Urinary bladder (tissue), 4 donors: Measurements from ENCODE around the gene KRT80. TPM values are rescaled to one million over a fixed set of nuclear protein-coding genes. Genes with fewer than 3 reads are reported as not detected.
A peak's percentile ranks its signal among the peaks of the same experiment; 100 is the strongest.

ENCODE experiments used
- DNase-seq: peaks from one replicate; pipeline ENCODE4 v3.0.0-alpha.2; 2015; ENCODE audit errors: extremely low spot score
- H3K27ac ChIP-seq: one replicate; pipeline ENCODE4 v1.5.1; 2013; ENCODE audit warnings: low read depth, mild to moderate bottlenecking, moderate library complexity
- H3K36me3 ChIP-seq: one replicate; pipeline ENCODE4 v1.6.1; 2013; ENCODE audit warnings: mild to moderate bottlenecking, moderate library complexity; ENCODE audit not compliant: insufficient read depth
- H3K4me1 ChIP-seq: one replicate; pipeline ENCODE4 v1.6.1; 2013; ENCODE audit warnings: mild to moderate bottlenecking, moderate library complexity; ENCODE audit not compliant: insufficient read depth
- H3K4me3 ChIP-seq: one replicate; pipeline ENCODE4 v1.5.1; 2013; ENCODE audit warnings: low read depth, low read length
- whole genome bisulfite sequencing: extraction: QIAGEN DNeasy Blood & Tissue Kit; methylation state at CpG from one replicate; pipeline ENCODE4 v1.1.7; 2013; 5-methylcytosine and 5-hydroxymethylcytosine counted together
- polyA plus RNA-seq: library from polyadenylated mRNA; stranded (reverse); fragments of 200-250 nt; gene quantifications from one replicate; pipeline ENCODE4 v1.2.3, GENCODE V29; 2013
- total RNA-seq: library from RNA; depleted of rRNA; stranded (reverse); fragments of >200 nt; gene quantifications from one replicate; pipeline ENCODE4 v1.2.3, GENCODE V29; 2014
- donor health status: healthy with polysubstance abuse.
- donor health status: healthy.

Gene KRT80
- total and polyA plus RNA-seq, 2 donors = 1.7 to 3.0 TPM

DNA sequence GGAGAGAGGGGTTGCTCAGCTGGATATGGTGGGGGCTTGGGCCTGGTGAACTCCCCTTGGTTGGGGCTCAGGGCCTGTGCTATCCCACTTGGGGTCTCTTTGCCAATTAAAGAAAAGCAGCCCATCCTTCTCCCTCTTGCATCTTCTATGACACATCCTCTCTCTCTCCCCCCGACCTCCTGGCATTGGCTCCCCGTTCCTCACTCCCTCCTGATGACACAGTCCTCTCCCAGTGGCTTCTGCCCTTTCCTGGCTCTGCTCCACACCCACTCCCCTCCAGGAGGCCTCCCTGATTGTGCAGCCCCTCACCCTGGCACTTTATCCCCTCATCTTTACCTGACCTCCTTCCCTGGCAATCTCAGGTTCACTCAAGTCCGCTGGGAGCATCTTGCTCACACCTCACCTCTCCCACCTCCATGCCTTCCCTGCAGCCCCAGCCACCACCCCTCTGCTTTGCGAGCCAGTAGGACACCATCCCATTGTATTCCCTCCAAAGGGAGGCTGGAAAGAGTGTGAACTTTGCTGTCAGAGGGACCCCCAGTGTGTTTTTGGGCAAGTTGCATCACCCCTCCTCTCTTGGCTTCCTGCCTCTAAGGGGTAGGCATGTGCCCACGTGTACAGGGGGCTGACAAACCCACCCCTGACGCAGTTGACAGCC, 10.7 kb downstream of the KRT80 start:
- Histone ChIP-seq H3K4me1 (no peaks in the 10 kb centered on the region), H3K27ac (no peak overlapping the region), H3K36me3 (no peaks in the 10 kb centered on the region), H3K4me3 (no peak overlapping the region)
- WGBS = 72% methylated on average over 6 of the region's 6 CpGs
- no peak for DNase-seq

DNA sequence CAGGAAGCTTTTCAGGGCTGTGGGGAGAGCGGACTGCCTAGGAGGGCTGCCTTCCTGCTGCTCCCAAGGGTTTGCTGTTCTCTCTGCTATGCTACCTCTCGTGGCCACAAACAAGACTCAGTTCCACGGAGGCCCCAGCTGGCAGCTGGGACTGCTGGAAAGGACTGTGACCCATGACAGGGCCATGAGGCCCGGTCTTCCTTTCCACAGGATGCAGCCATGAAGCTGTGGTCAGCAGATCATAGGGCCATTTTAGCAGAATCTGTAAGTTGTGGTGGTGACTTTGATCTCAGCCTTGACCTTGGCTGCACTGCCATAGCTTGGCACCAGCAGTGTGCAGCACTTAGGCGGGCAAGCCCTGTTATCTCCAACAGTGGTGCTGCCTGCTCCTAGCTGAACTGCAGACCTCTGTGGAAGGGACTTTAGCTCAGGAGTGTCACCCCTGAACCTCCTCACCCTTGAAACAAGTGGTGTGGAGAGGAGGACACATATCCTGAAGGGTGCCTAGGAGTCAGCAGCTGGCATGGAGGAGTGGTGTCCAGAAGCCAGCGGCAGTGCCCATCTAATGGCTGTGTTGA, 12.3 kb downstream of the KRT80 start:
- Histone ChIP-seq H3K27ac (no peak overlapping the region), H3K4me1 (no peaks in the 10 kb centered on the region), H3K36me3 (no peaks in the 10 kb centered on the region), H3K4me3 (no peak overlapping the region)
- DNase-seq = no peak
- WGBS = 93% methylated on average over 6 of the region's 6 CpGs

DNA sequence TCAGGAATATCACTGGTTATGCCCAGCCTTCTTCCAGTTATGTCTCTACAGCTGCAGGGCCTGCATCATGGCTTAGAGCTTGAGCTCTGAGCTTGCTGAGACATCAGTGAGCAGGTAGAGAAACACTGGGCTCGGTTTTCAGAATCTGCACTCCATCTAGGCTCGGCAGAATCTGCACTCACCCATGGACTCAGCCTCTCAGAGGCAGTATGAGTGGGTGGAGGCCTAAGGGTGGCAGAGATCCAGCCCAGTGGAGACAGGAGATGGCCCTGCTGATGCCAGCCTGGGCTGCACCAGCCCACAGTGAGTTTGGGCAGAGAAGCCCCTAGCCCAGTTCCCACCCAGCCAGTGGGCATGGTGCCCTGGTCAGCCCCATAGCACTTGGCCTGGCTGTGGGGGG, 12.8 kb downstream of the KRT80 start:
- DNase-seq = no peak
- H3K4me1 ChIP-seq = no peaks in the 10 kb centered on the region
- 73% methylated on average over 2 of the region's 2 CpGs for WGBS
- no peak overlapping the region for H3K27ac ChIP-seq
- H3K4me3 ChIP-seq = no peak overlapping the region
- no peaks in the 10 kb centered on the region for H3K36me3 ChIP-seq

DNA sequence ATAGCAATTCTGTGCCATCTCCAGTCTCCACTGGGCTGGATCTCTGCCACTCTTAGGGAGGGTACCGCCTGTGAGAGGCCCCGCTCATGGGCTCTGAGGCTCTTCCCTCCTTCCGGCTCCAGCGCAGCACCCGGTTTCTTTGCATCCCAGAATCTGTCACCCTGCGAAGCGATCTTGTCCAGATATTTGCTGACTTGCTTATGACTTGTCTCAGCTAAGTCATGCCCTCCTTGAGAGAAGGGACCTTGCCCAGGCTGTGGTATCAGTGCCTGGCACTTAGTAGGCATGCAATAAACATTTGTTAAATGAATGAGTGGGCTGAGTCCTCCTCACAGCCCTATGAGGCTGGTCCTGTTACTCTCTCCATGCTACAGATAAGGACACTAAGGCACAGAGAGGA, 13.4 kb downstream of the KRT80 start:
- no peak overlapping the region for H3K4me3 ChIP-seq
- no peak for DNase-seq
- no peaks in the 10 kb centered on the region for H3K36me3 ChIP-seq
- 78% methylated on average over 7 of the region's 7 CpGs for WGBS
- no peak overlapping the region for H3K27ac ChIP-seq
- H3K4me1 ChIP-seq = no peaks in the 10 kb centered on the region

DNA sequence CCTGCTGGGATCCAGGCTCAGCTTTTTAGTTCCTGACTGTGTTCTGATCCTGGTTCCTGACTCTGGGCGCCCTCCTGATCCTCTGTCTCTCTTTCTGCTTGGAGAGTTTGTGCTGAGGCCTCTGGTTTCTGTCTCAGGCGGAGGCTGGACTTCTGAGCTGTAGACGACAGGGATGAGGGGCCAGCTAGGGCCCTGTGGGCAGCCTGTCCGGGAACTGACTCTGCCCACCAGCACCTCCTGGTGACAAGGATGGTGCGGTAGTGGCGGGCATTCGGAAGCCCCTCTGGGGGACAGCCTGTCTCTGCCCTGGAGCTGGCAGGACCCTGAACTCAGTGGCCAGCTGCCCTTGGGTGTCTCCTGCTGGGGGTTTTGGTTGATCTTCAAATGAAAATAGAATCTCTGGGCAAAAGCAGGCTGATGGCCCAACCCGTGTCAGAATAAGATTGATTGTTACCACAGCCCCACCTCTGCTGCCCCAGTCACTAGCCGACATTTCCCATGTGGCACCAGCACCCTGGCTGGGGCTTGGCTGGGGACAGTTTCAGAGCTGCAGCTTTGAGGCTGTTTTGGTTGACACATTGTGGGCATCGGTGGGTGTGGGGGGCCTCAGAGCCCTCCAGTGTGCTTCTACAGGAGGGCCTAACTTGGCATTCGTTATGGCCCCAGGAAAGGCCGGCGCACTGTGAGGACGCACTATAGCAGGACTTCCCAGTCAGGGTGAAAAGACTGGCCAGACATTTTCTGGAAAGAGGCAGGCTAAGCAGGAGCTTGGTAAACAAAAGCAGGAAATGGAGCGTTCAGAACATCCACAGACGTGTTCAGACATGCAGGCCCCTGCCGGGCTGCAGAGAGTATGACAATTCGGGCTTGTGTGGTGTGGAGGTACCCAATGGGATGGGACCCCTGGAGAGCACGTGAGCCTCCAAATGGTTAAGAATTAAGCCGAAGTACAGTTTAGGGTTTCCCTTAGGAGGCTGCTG, 16.2 kb downstream of the KRT80 start:
- no peak overlapping the region for H3K4me3 ChIP-seq
- no peak for DNase-seq
- no peaks in the 10 kb centered on the region for H3K4me1 ChIP-seq
- WGBS = 72% methylated on average over 20 of the region's 20 CpGs
- no peaks in the 10 kb centered on the region for H3K36me3 ChIP-seq
- peak overlapping the region; percentile 76 for H3K27ac ChIP-seq

DNA sequence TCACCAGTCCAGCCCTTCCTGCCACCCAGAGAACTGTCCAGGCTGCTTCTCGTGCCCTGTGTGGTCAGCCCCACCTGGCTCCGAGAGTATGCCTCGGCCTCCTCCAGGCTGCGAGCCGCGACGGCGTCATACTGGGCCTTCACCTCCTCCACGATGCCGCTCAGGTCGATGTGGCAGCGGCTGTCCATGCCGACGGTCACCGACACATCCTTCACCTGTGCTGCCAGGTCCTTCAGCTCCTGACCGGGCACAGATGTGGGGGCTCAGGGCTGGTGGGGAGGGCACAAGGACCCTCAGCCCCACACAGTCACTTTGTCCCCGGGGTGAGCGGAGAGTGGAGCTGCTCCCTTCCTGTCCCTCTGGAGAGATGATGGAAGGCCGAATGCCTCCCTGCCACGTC, 18.3 kb downstream of the KRT80 start:
- no peak overlapping the region for H3K4me3 ChIP-seq
- WGBS = 96% methylated on average over 20 of the region's 20 CpGs
- no peaks in the 10 kb centered on the region for H3K4me1 ChIP-seq
- H3K36me3 ChIP-seq = no peaks in the 10 kb centered on the region
- no peak overlapping the region for H3K27ac ChIP-seq
- DNase-seq = no peak

DNA sequence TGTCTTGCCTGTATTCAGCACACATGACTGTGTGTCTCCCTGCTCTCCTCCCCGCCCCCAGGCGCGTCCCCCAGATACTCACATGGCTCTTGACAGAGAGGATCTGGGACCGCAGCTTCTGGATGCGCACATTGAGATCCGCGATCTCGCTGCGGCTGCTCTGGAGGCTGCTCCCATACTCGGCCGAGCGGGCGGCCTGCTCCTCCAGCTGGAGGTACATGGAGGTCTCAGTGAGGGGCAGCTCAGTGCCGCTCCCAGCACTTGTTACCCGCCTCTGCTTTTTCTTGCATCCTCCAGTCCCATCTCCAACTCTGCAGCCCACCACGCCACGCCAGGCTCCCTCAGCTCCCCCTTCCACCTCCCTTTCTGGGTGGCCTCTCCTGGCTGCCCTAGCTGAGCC, 18.9 kb downstream of the KRT80 start:
- Histone ChIP-seq H3K36me3 (no peaks in the 10 kb centered on the region), H3K4me1 (no peaks in the 10 kb centered on the region), H3K27ac (no peak overlapping the region), H3K4me3 (no peak overlapping the region)
- 96% methylated on average over 17 of the region's 17 CpGs for WGBS
- DNase-seq = no peak

DNA sequence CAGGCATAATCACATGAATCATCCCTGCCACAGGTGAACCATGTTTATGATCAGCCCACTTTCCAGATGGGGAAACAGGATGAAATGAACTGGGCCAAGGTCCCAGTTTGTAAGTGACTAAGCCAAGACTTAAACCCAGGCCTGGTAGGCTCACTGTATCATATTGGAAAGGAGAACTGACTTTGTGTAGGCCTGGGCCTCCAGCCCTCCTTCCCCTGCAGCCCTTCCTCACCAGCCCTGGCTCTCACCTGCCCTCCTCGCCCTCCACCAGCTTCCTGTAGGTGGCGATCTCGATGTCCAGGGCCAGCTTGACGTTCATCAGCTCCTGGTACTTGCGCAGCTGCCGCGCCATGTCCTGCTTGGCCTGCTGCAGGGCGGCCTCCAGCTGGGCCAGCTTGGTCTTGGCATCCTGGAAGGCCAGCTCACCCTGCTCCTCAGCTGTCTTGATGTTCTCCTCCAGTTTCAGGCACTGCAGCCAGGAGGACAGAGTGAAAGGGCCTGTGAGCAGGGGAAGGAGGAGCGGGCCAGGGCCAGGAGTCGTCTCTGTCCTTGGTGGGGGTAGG, 19.8 kb downstream of the KRT80 start:
- no peak overlapping the region for H3K27ac ChIP-seq
- DNase-seq = no peak
- WGBS = 87% methylated on average over 10 of the region's 10 CpGs
- no peak overlapping the region for H3K4me3 ChIP-seq
- H3K36me3 ChIP-seq = no peaks in the 10 kb centered on the region
- no peaks in the 10 kb centered on the region for H3K4me1 ChIP-seq

DNA sequence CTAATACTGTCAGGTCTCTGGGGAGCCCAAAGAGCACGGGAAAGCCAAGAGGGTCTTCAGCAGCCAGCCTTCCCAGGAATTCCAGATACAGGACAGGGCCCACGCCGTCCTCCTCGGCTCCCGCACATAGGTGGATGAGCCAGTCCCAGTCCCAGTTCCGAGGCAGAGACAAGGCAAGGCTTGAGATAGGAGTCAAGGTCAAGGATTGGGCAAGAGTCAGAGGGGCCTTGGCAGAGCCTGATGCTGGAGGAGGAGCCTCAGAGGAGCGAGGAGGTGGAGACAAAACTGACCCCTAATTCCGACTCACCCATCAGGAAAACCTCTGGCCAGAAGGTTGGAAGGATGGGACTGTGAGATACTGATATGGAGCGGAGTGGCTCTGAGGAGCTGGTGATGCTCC, 21.0 kb downstream of the KRT80 start:
- no peak overlapping the region for H3K27ac ChIP-seq
- H3K4me3 ChIP-seq = no peak overlapping the region
- no peak for DNase-seq
- H3K4me1 ChIP-seq = no peaks in the 10 kb centered on the region
- WGBS = 92% methylated on average over 9 of the region's 9 CpGs
- H3K36me3 ChIP-seq = no peaks in the 10 kb centered on the region

DNA sequence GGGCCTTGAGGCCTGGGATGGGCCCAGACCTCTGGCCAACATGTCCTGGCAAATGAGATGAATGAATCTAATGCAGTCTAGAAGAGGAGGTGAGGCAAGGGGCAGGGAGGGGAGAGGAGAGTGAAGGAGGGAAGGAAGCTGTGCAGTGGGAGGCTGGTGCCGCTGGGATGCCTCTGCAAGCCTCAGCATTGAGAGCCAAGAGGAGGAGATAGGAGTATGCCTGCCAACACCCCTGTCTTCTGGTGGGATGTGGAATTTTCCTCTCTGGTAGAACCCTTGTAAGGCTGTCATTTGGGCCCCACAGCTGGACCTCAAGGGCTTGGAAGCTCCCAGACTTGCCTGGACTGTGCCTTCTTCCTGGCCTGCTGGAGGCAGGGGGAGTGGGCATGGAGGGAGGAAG, 21.9 kb downstream of the KRT80 start:
- no peaks in the 10 kb centered on the region for H3K36me3 ChIP-seq
- no peaks in the 10 kb centered on the region for H3K4me1 ChIP-seq
- no peak overlapping the region for H3K4me3 ChIP-seq
- DNase-seq = no peak
- 88% methylated on average over 1 of the region's 1 CpG for WGBS
- H3K27ac ChIP-seq = no peak overlapping the region

DNA sequence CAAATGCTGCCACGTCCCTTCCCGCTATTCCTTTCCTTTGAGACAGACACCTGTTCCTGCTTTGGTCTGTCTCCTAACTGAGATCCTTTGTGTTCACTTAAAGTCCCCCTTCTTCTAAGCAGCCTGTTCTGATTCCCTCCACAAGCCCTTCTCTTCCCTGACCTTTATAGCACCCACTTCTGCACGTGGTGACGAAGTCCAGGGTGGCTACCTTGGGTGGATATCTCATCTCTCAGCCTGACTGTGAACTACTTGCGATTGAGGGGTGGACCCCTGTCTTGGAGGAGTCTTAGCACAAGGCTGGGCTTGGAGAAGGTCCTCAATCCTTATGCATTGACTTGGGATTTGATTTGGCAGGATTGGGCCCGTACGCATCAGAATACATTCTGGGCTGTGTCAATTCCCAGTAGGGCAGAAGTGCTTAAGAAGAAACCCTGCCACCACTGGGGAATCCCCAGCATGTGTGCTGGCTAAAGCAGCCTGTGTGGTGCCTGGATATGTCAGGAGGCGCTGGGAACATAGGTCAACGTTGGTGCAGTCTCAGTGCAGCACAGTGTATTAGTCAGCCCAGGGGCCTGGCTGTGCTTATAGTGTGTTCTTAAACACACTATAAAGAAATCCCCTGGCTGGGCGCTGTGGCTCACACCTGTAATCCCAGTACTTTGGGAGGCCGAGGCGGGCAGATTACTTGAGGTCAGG, 23.6 kb downstream of the KRT80 start:
- no peak for DNase-seq
- 88% methylated on average over 12 of the region's 12 CpGs for WGBS
- Histone ChIP-seq H3K4me3 (no peak overlapping the region), H3K4me1 (no peaks in the 10 kb centered on the region), H3K27ac (no peak overlapping the region), H3K36me3 (no peaks in the 10 kb centered on the region)

DNA sequence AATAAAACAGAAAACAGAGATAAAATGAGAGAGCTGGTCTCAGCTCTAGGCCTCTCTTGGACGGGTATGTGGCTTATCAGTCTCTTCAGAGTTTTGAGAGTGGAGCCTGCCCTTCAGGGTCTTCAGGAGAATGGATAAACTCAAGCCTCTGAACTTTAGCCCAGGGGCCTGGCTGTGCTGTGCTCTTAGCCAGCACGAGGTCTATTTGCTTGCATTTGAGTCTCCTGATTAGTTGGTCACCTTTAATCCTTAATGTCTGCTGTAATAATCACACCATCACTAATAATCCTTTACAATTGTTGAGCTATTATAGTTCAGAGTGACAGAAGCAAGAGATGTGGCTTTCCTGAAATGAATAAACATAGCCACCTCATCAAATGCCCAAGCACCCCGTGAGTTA, 24.3 kb downstream of the KRT80 start:
- Histone ChIP-seq H3K27ac (no peak overlapping the region), H3K4me3 (no peak overlapping the region), H3K36me3 (no peaks in the 10 kb centered on the region), H3K4me1 (no peaks in the 10 kb centered on the region)
- WGBS = 72% methylated on average over 3 of the region's 3 CpGs
- DNase-seq = no peak

DNA sequence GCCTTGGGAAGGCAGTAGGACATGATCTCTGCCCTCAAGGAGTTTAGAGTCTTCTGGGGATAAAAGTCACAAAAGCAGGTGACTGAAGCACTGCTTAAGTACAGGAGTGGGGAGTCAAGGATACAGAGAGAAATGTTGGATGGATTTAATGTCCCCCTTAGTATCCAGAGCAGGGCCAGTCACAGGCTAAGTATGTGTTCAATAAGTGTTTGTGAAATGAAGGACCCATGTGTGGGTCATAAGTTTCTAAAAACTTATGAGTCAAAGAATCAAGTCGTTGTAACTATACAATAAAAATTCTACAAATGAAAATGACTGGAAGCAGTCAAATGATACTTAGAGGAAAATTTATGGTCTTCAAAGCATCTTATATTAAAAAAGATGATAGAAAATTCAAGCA, 25.1 kb downstream of the KRT80 start:
- Histone ChIP-seq H3K4me3 (no peak overlapping the region), H3K27ac (no peak overlapping the region), H3K36me3 (no peaks in the 10 kb centered on the region), H3K4me1 (no peaks in the 10 kb centered on the region)
- WGBS = 76% methylated on average over 1 of the region's 1 CpG
- no peak for DNase-seq
